ENCODE measurements around the gene CCDC50. TPM values are rescaled to one million over a fixed set of nuclear protein-coding genes. Genes with fewer than 3 reads are reported as not detected.

The CCDC50 gene
- total RNA-seq, 4 donors from 2014 or later: 93.3 to 182 (median 125) TPM

DNA sequence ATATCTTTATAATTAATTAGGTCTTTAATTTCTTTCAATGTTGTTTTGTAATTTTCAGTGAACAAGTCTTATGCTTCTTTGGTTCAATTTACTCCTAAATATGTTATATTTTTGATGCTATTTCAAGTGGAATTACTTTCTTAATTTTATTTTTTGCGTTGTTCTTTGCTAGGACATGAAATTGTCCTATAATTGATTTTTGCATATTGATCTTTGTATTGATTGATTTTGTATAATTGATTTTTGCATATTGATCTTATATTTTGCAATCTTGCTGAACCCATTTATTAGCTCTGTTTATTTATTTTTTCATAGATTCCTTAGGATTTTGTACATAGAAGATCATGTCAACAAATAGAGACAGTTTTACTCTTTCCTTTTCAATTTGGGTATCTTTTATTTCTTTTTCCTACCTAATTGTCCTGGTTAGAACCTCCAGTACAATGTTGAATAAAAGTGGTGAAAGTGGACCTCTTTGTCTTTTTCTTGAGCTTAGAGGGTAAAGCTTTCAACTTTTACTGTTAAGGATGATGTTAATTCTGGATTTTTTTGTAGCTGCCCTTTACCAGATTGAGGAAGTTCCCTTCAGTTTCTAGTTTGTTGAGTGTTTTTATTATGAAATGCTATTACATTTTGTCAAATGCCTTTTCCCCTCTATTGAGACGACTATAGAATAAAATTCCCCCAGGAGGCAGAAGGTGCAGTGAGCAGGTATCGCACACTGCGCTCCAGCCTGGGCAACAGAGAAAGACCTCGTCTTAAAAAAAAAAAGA, 36.8 kb upstream of the CCDC50 start:
- no peak for DNase-seq (ENCODE audit: low spot score)
- ATAC-seq (ENCODE audit: low FRiP score): no peak
- TF ChIP-seq, protein P1, sequence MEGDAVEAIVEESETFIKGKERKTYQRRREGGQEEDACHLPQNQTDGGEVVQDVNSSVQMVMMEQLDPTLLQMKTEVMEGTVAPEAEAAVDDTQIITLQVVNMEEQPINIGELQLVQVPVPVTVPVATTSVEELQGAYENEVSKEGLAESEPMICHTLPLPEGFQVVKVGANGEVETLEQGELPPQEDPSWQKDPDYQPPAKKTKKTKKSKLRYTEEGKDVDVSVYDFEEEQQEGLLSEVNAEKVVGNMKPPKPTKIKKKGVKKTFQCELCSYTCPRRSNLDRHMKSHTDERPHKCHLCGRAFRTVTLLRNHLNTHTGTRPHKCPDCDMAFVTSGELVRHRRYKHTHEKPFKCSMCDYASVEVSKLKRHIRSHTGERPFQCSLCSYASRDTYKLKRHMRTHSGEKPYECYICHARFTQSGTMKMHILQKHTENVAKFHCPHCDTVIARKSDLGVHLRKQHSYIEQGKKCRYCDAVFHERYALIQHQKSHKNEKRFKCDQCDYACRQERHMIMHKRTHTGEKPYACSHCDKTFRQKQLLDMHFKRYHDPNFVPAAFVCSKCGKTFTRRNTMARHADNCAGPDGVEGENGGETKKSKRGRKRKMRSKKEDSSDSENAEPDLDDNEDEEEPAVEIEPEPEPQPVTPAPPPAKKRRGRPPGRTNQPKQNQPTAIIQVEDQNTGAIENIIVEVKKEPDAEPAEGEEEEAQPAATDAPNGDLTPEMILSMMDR (IDR thresholded peaks at IDR 0.05): no peak

DNA sequence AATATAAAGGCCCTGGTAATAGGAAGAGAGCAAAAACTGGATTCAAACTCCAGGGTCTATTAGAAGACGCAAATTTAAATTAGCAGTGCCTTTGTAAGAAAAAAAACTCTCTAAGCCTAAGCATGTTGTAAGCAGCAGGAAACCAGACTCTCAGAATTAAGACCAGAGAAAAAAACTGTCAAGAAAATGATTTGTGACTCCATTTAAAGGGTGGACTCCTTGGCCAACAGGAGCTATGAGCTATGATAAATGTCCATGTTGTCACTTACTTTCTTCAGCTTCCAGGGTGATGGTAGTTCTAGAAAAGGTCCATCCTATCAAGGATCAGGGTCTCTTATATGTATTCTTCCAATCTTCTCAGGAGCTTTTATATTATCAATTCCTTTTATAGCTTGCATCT, 34.9 kb upstream of the CCDC50 start:
- ATAC-seq (ENCODE audit: low FRiP score): no peak
- no peak for DNase-seq (ENCODE audit: low spot score)
- TF ChIP-seq, protein P1 (IDR thresholded peaks at IDR 0.05): no peak

- TF ChIP-seq, protein P1 (IDR thresholded peaks at IDR 0.05): no peak
- ATAC-seq (ENCODE audit: low FRiP score) (no peak), DNase-seq (ENCODE audit: low spot score) (no peak)
Observed at GRCh38 chr3:191296041-191296541, 33.1 kb upstream of the CCDC50 start.

DNA sequence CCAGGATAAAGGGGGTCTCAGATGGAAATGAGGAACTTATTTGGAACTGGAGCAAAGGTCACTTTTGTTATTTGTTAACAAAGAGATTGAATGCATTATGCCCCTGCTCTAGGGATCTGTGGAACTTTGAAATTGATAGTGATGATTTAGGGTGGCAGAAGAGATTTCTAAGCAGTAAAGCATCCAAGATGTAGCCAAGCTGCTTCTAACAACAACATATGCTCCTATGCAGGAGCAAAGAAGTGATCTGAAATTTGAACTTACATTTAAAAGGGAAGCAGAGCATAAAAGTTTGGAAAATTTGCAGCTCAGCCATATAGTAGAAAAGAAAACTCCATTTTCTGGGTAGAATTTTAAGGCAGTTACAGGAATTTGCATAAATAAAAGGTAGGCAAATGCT, 30.3 kb upstream of the CCDC50 start:
- ATAC-seq (ENCODE audit: low FRiP score) (no peak), DNase-seq (ENCODE audit: low spot score) (no peak)
- TF ChIP-seq, protein P1 (IDR thresholded peaks at IDR 0.05): no peak

DNA sequence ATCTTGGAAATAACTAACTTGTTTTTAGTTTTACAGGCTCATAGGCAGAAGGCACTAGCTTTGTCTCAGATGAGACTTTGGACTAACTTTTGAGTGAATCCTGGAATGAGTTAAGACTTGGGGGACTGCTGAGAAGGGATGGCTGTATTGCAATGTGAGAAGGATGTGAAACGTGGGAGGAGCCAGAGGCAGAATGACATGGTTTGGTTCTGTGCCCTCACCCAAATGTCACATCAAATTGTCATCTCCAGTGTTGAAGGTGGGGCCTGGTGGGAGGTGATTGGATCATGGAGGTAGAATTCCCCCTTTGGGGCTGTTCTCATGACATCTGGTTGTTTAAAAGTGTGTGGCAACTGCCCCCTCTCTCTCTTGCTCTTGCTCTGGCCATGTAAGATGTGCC, 28.8 kb upstream of the CCDC50 start:
- ATAC-seq (ENCODE audit: low FRiP score) (no peak), DNase-seq (ENCODE audit: low spot score) (no peak)
- TF ChIP-seq, protein P1 (IDR thresholded peaks at IDR 0.05): no peak

- TF ChIP-seq, protein P1 (IDR thresholded peaks at IDR 0.05): no peak
- DNase-seq (ENCODE audit: low spot score): no peak
- ATAC-seq (ENCODE audit: low FRiP score): no peak
Observed at GRCh38 chr3:191301017-191301416, 28.2 kb upstream of the CCDC50 start.
